ENCODE measurements around the gene TES. TPM values are rescaled to one million over a fixed set of nuclear protein-coding genes. Genes with fewer than 3 reads are reported as not detected.

Gene TES
- total RNA-seq (10 to 100 TPM; 15.6 to 42.2 (median 22.8) TPM), polyA plus RNA-seq (10 to 100 TPM; 10.3 to 66.9 TPM)
- long read RNA-seq, donor 1, transcript TES-201 (7 exons, 2,782 nt) = major isoform, 19 of 24 reads
- long read RNA-seq, donor 1, partial matches to known transcripts = 3 of 24 reads
- long read RNA-seq, donor 1, other reads (novel, unspliced or antisense) = 2 of 24 reads
- long read RNA-seq, donor 2, transcript TES-201 (7 exons, 2,782 nt) = major isoform, 134 of 152 reads
- long read RNA-seq, donor 2, partial matches to known transcripts = 9 of 152 reads
- long read RNA-seq, donor 2, other reads (novel, unspliced or antisense) = 9 of 152 reads
- long read RNA-seq, donor 3, transcript TES-201 (7 exons, 2,782 nt) = major isoform, 42 of 59 reads
- long read RNA-seq, donor 3, partial matches to known transcripts = 7 of 59 reads
- long read RNA-seq, donor 3, other reads (novel, unspliced or antisense) = 3 of 59 reads

DNA sequence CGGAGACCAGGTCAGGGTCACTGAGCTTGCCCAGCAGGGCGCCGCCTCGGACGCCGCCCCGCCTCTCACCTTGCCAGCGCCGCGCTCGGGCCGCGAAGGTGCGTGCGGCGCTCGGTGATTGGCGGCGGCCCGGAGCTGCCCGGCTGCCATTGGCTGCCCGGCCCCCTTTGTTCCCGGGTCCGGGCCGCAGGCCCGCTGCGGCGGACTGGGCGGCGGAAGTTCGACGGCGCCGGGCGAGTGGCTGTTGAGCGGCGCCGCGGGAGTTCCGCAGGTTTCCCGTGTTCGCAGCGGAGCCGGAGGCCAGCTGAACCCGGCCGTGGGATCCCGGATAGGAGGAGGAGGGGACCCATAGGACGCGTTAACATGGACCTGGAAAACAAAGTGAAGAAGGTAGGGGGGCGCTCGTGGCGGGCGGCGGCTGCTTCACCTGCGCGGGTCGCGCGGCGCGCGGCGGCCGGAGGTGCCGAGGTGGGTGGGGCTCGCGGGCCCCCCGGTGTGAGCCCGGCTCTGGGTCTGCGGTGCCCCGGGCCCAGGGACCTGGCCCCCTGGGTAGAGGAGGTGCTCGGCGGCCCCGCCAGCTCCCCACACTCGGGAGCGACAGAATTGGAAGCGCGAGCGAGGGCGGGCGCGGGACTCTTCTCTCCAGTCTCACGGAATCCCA, at the start of gene TES:
Gene TES, plus strand, starts transcription at position 195 of the 661 bp plus-strand sequence. Its CDS starts 169 bp downstream, at position 364.
- Histone ChIP-seq H3K27ac (peak within 1 kb of the TSS; percentile 82 to 97 (median 91)), H3K36me3 (no peaks in the 10 kb centered on the region), H3K4me1 (peaks cover 0 to 42% (median 21%) of the 10 kb centered on the region in 12 donors), H3K27me3 (no peaks in the 10 kb centered on the region), H3K4me3 (peak within 1 kb of the TSS; percentile 58 to 87 (median 80)), H3K9me3 (no peaks in the 10 kb centered on the region)
- intact Hi-C loops (cut with DNase I) = loop anchor here in 2 of 10 donors (2.0 kb wide), 2 partner anchors 18 to 20 kb away; no protein-coding TSS in a partner anchor
- peak; percentile 61 to 88 (median 75) for DNase-seq
- 0 to 2% (median 1%) methylated on average over 70 to 83 of the region's 83 CpGs for WGBS, 4 donors
- peak; percentile 40 to 93 (median 77) for ATAC-seq
- TF ChIP-seq POLR2A (IDR thresholded peaks at IDR 0.05) (peak in 1 of 2 donors; percentile 62), CTCF (IDR thresholded peaks at IDR 0.05) (no peak)

DNA sequence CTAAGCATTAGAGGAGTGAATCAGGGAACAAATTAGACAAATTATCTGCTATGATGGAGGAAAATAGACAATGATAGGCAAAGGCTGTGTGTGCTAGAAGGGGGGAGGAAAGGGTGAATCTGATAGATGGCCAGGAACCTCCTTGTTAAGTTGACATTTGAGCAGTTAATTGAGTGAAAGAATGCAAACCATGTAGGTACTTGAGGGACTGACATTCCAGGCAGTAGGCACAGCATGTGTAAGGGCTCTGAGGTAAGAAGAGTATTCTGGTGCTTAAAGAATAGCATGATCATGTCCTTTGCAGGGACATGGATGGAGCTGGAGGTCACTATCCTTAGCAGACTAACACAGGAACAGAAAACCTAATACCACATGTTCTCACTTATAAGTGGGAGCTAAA, 48.6 kb upstream of the TES start:
- ATAC-seq (peak in 3 of 4 donors; percentile 50 to 59 (median 54)), DNase-seq (no peak)
- intact Hi-C loops (cut with DNase I) = no loop called here
- Histone ChIP-seq H3K4me3 (no peak overlapping the region), H3K4me1 (peaks cover 0 to 24% (median 0%) of the 10 kb centered on the region in 12 donors), H3K9me3 (no peaks in the 10 kb centered on the region), H3K27ac (no peak overlapping the region), H3K36me3 (no peaks in the 10 kb centered on the region), H3K27me3 (no peaks in the 10 kb centered on the region)
- TF ChIP-seq POLR2A (IDR thresholded peaks at IDR 0.05) (no peak), CTCF (IDR thresholded peaks at IDR 0.05) (no peak)

DNA sequence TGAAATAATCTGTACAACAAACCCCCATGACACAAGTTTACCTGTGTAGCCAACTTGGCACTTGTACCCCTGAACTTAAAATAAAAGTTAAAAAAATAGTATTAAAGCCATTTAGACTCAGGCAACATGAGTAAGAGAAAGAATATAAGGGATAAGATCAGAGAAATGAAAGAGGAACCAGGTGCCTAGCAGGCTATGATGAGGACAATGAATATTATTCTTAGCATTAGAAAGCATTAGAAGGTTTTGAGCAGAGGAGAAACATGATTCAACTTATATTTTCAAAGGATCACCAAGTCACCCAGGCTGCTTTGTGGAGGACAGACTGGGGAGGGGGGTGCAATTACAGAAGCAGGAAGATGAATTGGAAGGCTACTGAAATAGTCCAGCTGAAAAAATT, 48.1 kb upstream of the TES start:
- ATAC-seq = no peak
- no peaks in the 10 kb centered on the region for H3K9me3 ChIP-seq
- no peaks in the 10 kb centered on the region for H3K27me3 ChIP-seq
- TF ChIP-seq CTCF (IDR thresholded peaks at IDR 0.05) (no peak), POLR2A (IDR thresholded peaks at IDR 0.05) (no peak)
- no peak overlapping the region for H3K27ac ChIP-seq
- no peak for DNase-seq
- no peak overlapping the region for H3K4me3 ChIP-seq
- H3K4me1 ChIP-seq = peaks cover 0 to 30% (median 0%) of the 10 kb centered on the region in 12 donors
- H3K36me3 ChIP-seq = no peaks in the 10 kb centered on the region
- intact Hi-C loops (cut with DNase I) = no loop called here

DNA sequence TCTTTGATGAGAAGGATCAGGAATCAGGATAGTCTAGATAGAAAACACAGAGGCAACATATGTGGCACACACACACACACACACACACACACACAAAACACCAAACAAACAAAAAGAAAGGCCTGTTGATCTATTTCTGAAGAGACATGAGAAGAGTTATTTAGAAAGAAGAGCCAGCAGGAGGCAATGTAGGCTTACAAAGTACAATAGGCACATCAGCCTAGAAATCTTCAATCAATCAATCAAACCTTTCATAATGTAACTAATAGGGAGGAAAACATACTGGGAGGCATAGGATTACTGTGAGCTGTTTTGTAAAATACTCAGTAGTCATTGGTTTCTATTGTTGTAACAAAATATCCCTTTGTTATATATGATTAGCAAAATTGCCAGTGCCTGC, 47.3 kb upstream of the TES start:
- no peak overlapping the region for H3K27ac ChIP-seq
- no peak overlapping the region for H3K4me3 ChIP-seq
- ATAC-seq = no peak
- intact Hi-C loops (cut with DNase I) = no loop called here
- H3K27me3 ChIP-seq = no peaks in the 10 kb centered on the region
- H3K9me3 ChIP-seq = no peaks in the 10 kb centered on the region
- no peaks in the 10 kb centered on the region for H3K36me3 ChIP-seq
- peaks cover 0 to 32% (median 0%) of the 10 kb centered on the region in 12 donors for H3K4me1 ChIP-seq
- peak in 1 of 12 donors; percentile 6 for TF ChIP-seq CTCF (IDR thresholded peaks at IDR 0.05)
- no peak for TF ChIP-seq POLR2A (IDR thresholded peaks at IDR 0.05)
- no peak for DNase-seq

Data from heart left ventricle (tissue), 16 donors.